Keratinocyte (primary cell): ENCODE measurements around the gene TIMM10. TPM values are rescaled to one million over a fixed set of nuclear protein-coding genes. Genes with fewer than 3 reads are reported as not detected.

ENCODE experiments used
- DNase-seq: peaks from one replicate; pipeline ENCODE4 v3.0.0-alpha.2; 2011; ENCODE audit warnings: low read depth, missing footprints, low spot score
- FAIRE-seq: peaks from 2 replicates; lab custom pipeline; 2011; peaks lifted over from hg19 to GRCh38; lab: Jason Lieb, UNC
- H2AFZ ChIP-seq: 2 replicates; pipeline ENCODE4 v1.6.0; 2012; ENCODE audit warnings: low read length, control low read depth, inconsistent platforms; ENCODE audit not compliant: control insufficient read depth
- H3K27ac ChIP-seq: 2 replicates; pipeline ENCODE4 v1.5.1; 2011; ENCODE audit warnings: low read length; ENCODE audit not compliant: control insufficient read depth, insufficient read depth
- H3K27me3 ChIP-seq: 3 replicates; pipeline ENCODE4 v1.6.0; 2011; ENCODE audit warnings: low read length; ENCODE audit not compliant: control insufficient read depth, insufficient read depth; ENCODE audit errors: extremely low read depth
- H3K36me3 ChIP-seq, 2 experiments: 2 replicates in 1 of 2; 3 replicates in 1 of 2; pipeline ENCODE4 v1.5.1; 2011; ENCODE audit warnings: low read length in 2 of 2, mild to moderate bottlenecking in 1 of 2; ENCODE audit not compliant: control insufficient read depth in 2 of 2, insufficient read depth in 2 of 2; ENCODE audit errors: extremely low read depth in 1 of 2
- H3K4me1 ChIP-seq: 3 replicates; pipeline ENCODE4 v1.5.1; 2011; ENCODE audit warnings: low read length; ENCODE audit not compliant: control insufficient read depth, insufficient read depth; ENCODE audit errors: extremely low read depth
- H3K4me2 ChIP-seq: 3 replicates; pipeline ENCODE4 v1.6.0; 2011; ENCODE audit warnings: low read depth, low read length; ENCODE audit not compliant: control insufficient read depth, insufficient read depth; ENCODE audit errors: extremely low read depth
- H3K4me3 ChIP-seq, 3 experiments: fragments of 200-600 bp in 1 of 3; sonication (generic) in 1 of 3; 2 replicates in 2 of 3; 3 replicates in 1 of 3; pipeline ENCODE4 v1.5.1; 2011 to 2016; ENCODE audit warnings: low read length in 3 of 3, mild to moderate bottlenecking in 3 of 3, control low read depth in 2 of 3, inconsistent platforms in 1 of 3, low read depth in 1 of 3, mixed read lengths in 1 of 3, mixed run types in 1 of 3, moderate library complexity in 1 of 3; ENCODE audit not compliant: control insufficient read depth in 2 of 3, insufficient read depth in 2 of 3; ENCODE audit errors: extremely low read depth in 1 of 3
- H3K79me2 ChIP-seq: 2 replicates; pipeline ENCODE4 v1.6.0; 2012; ENCODE audit warnings: low read length; ENCODE audit not compliant: control insufficient read depth, insufficient read depth
- H3K9ac ChIP-seq: 3 replicates; pipeline ENCODE4 v1.6.0; 2011; ENCODE audit warnings: low read length; ENCODE audit not compliant: control insufficient read depth, insufficient read depth; ENCODE audit errors: extremely low read depth
- H3K9me1 ChIP-seq: 3 replicates; pipeline ENCODE4 v1.6.0; 2011; ENCODE audit warnings: low read length; ENCODE audit not compliant: control insufficient read depth, insufficient read depth; ENCODE audit errors: extremely low read depth
- H3K9me3 ChIP-seq: 2 replicates; pipeline ENCODE4 v1.5.1; 2012; ENCODE audit warnings: low read depth, low read length; ENCODE audit not compliant: control insufficient read depth
- H4K20me1 ChIP-seq: 3 replicates; pipeline ENCODE4 v1.6.0; 2011; ENCODE audit warnings: low read length; ENCODE audit not compliant: control insufficient read depth, insufficient read depth; ENCODE audit errors: extremely low read depth
- CTCF ChIP-seq, 3 experiments: IDR thresholded peaks in 1 of 3; conservative IDR thresholded peaks in 1 of 3; optimal IDR thresholded peaks in 1 of 3; 2 replicates in 2 of 3; 3 replicates in 1 of 3; pipeline versions ENCODE3 to v1.5.1; 2011; ENCODE audit warnings: low read length in 3 of 3, mild to moderate bottlenecking in 3 of 3, moderate library complexity in 2 of 3, control low read depth in 1 of 3, inconsistent platforms in 1 of 3; ENCODE audit not compliant: insufficient read depth in 2 of 3; ENCODE audit errors: extremely low read depth in 1 of 3
- EZH2 ChIP-seq: IDR thresholded peaks from one replicate; pipeline ENCODE4 v1.6.1; 2012; ENCODE audit warnings: inconsistent platforms, mild to moderate bottlenecking, low read length, moderate library complexity
- dilution Hi-C: fragments of 300-500 bp; cut with MboI; formaldehyde crosslinking; loops from one replicate; pipeline ENCODE4 v1.7.0; 2020; ENCODE audit warnings: low sequenced_read_pairs; ENCODE audit not compliant: extremely low pct_ligation_motif_present
- polyA plus RNA-seq, 5 experiments: library from polyadenylated mRNA; depleted of rRNA in 3 of 5; stranded (reverse) in 3 of 5; stranded (forward) in 1 of 5; unstranded in 1 of 5; fragments of >200 nt; gene quantifications; 1 replicate in 1 of 5; 2 replicates in 3 of 5; 3 replicates in 1 of 5; pipeline versions ENCODE4 v1.2.1 to v1.2.3, GENCODE V29; 2011 to 2012; ENCODE audit warnings: missing spikeins in 2 of 5, low read depth in 1 of 5, low replicate concordance in 1 of 5

The TIMM10 gene
- polyA plus RNA-seq, 1 donor (not counting 4 experiments of a cell fraction or from before 2014, with no cell fraction given), result 92.2 TPM

- Histone ChIP-seq H3K4me2 (no peak overlapping the region), H3K4me3 (no peak overlapping the region), H3K4me1 (peaks cover 4% of the 10 kb centered on the region), H3K9me1 (no peaks in the 10 kb centered on the region), H3K9ac (no peak overlapping the region), H3K27me3 (no peaks in the 10 kb centered on the region), H3K36me3 (no peaks in the 10 kb centered on the region), H3K9me3 (no peaks in the 10 kb centered on the region), H2AFZ (no peak overlapping the region), H4K20me1 (no peaks in the 10 kb centered on the region), H3K27ac (no peak overlapping the region), H3K79me2 (no peaks in the 10 kb centered on the region)
- dilution Hi-C loops, result no loop called here
- TF ChIP-seq CTCF (optimal IDR thresholded peaks at IDR 0.05 in 1 of 3, IDR thresholded peaks at IDR 0.05 in 1 of 3, conservative IDR thresholded peaks at IDR 0.05 in 1 of 3; ENCODE audit: extremely low read depth in 1 of 3, insufficient read depth in 2 of 3, low read length in 3 of 3) (peak; percentile 73 to 83 (median 76)), EZH2 (no peak)
- FAIRE-seq, result no peak
- no peak for DNase-seq
These were observed 39.0 kb downstream of the TIMM10 start for GRCh38 chr11:57491371-57492061.

- H3K79me2 ChIP-seq, result no peaks in the 10 kb centered on the region
- H3K9ac ChIP-seq, result no peak overlapping the region
- no peaks in the 10 kb centered on the region for H4K20me1 ChIP-seq
- H2AFZ ChIP-seq, result no peak overlapping the region
- FAIRE-seq (no peak), DNase-seq (no peak)
- H3K4me3 ChIP-seq, result no peak overlapping the region
- TF ChIP-seq CTCF (optimal IDR thresholded peaks at IDR 0.05 in 1 of 3, IDR thresholded peaks at IDR 0.05 in 1 of 3, conservative IDR thresholded peaks at IDR 0.05 in 1 of 3; ENCODE audit: extremely low read depth in 1 of 3, insufficient read depth in 2 of 3, low read length in 3 of 3) (no peak), EZH2 (no peak)
- H3K27me3 ChIP-seq, result no peaks in the 10 kb centered on the region
- no peaks in the 10 kb centered on the region for H3K36me3 ChIP-seq
- H3K9me1 ChIP-seq, result no peaks in the 10 kb centered on the region
- no peak overlapping the region for H3K4me2 ChIP-seq
- dilution Hi-C loops, result no loop called here
- H3K27ac ChIP-seq, result no peak overlapping the region
- H3K9me3 ChIP-seq, result no peaks in the 10 kb centered on the region
- peaks cover 4% of the 10 kb centered on the region for H3K4me1 ChIP-seq
These were observed 39.9 kb downstream of the TIMM10 start for GRCh38 chr11:57490456-57491248.
